SK-N-SH treated with all-trans-retinoic acid at 6 μM for 48 hours (cell line): ENCODE data around the gene RALGAPA1.
A peak's percentile ranks its signal among the peaks of the same experiment; 100 is the strongest.

ENCODE experiments used
- ATAC-seq: fragments of 200-7000 bp; cut with Tn5 transposase; 3 replicates; pipeline ENCODE4 v1.9.1; 2020; ENCODE audit warnings: mild to moderate bottlenecking, moderate library complexity
- ARNTL ChIP-seq: fragments of 450-650 bp; formaldehyde crosslinking; IDR thresholded peaks from 2 replicates; pipeline ENCODE4 v1.5.0; 2020; ENCODE audit warnings: low read depth, mild to moderate bottlenecking, moderate library complexity, borderline replicate concordance
- BACH2 ChIP-seq: fragments of 250-450 bp; sonication (Bioruptor Pico); IDR thresholded peaks from 2 replicates; pipeline ENCODE4 v1.9.0; 2021; ENCODE audit warnings: mild to moderate bottlenecking, borderline replicate concordance
- CSDC2 ChIP-seq: fragments of 250-450 bp; sonication (Bioruptor Pico); IDR thresholded peaks from 2 replicates; pipeline ENCODE4 v1.5.0; 2020; ENCODE audit warnings: mild to moderate bottlenecking, moderate library complexity
- GLIS3 ChIP-seq: fragments of 250-450 bp; sonication (Bioruptor Pico); IDR thresholded peaks from 2 replicates; pipeline ENCODE4 v1.5.0; 2020; ENCODE audit warnings: mild to moderate bottlenecking, moderate library complexity
- ISL1 ChIP-seq: fragments of 250-450 bp; sonication (Bioruptor Pico); IDR thresholded peaks from 2 replicates; pipeline ENCODE4 v2.1.2; 2022; ENCODE audit warnings: mild to moderate bottlenecking, moderate library complexity
- OSR1 ChIP-seq: fragments of 250-450 bp; sonication (Bioruptor Pico); IDR thresholded peaks from 2 replicates; pipeline ENCODE4 v1.8.0; 2022; ENCODE audit warnings: moderate library complexity, mild to moderate bottlenecking, inconsistent platforms
- PPARA ChIP-seq: fragments of 250-450 bp; sonication (Bioruptor Pico); IDR thresholded peaks from 2 replicates; pipeline ENCODE4 v1.5.0; 2020; ENCODE audit warnings: mild to moderate bottlenecking, borderline replicate concordance
- TCF4 ChIP-seq: fragments of 250-450 bp; sonication (Bioruptor Pico); IDR thresholded peaks from 2 replicates; pipeline ENCODE4 v1.8.0; 2021; ENCODE audit warnings: mild to moderate bottlenecking, moderate library complexity, borderline replicate concordance
- ZC3H10 ChIP-seq: fragments of 250-450 bp; sonication (Bioruptor Pico); IDR thresholded peaks from 2 replicates; pipeline ENCODE4 v1.5.1; 2021; ENCODE audit warnings: mild to moderate bottlenecking, moderate library complexity
- TF ChIP-seq, protein P1 (sequence below): fragments of 250-450 bp; sonication (Bioruptor Pico); IDR thresholded peaks from 2 replicates; pipeline ENCODE4 v1.5.0; 2020; ENCODE audit warnings: mild to moderate bottlenecking, moderate library complexity
- TF ChIP-seq, protein P2 (sequence below): fragments of 250-450 bp; sonication (Bioruptor Pico); IDR thresholded peaks from 2 replicates; pipeline ENCODE4 v1.5.1; 2020; ENCODE audit warnings: low read depth, mild to moderate bottlenecking, moderate library complexity
- TF ChIP-seq, protein P3 (sequence below): fragments of 250-450 bp; sonication (Bioruptor Pico); IDR thresholded peaks from 2 replicates; pipeline ENCODE4 v1.5.1; 2021; ENCODE audit warnings: mild to moderate bottlenecking, moderate library complexity
- TF ChIP-seq, protein P4 (sequence below): fragments of 250-450 bp; sonication (Bioruptor Pico); IDR thresholded peaks from 2 replicates; pipeline ENCODE4 v1.8.0; 2020; ENCODE audit warnings: mild to moderate bottlenecking, moderate library complexity, borderline replicate concordance

Gene RALGAPA1

DNA sequence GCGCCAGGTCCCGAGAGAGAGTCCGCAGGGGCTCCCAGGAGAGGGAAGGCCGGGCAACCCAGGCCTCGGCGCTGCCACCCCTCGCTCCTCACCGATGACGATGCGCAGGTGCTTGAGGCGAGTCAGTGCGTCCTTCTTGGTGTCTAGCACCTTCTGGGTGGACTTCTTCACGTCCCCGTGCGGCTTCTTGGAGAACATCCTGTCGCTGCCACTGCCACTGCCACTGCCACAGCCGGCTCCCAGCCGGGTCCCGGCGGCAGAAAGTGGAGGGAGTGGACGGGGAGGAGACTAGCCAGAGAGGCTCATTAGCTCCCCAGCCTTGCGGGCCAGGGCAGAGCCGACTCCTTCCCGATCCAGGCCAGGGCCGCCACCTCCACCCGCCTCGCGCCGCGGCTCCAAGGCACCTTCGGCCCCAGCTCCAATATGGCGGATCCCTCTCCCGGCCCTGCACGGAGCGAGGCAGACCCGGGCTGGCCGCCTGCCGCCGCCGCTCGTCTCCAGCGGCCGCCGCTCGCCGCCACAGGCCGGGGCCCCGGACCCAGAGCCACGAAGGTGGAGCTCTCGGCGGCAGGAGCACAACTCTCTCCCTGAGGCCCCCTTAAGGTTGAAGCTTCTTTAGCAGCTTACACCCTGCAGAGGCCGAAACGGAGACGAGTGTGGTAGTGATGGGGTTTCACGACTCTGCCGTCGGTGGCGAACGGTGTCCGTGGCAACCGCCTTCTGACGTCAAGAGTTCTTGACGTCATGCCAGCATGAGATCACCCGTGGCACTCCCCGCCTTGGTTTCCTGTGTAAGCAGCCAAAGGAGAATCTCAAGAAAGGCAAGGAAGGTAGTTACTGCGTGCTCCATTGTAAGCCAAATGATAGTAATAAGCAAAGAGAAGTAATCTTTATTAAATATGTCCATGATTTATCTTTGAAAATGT is at the start of gene RALGAPA1:
Gene RALGAPA1, minus strand, starts transcription at position 658 of the 926 bp plus-strand sequence. Its CDS starts 460 bp downstream, at position 198.
- ATAC-seq = peak; percentile 99
- TF ChIP-seq, protein P1, sequence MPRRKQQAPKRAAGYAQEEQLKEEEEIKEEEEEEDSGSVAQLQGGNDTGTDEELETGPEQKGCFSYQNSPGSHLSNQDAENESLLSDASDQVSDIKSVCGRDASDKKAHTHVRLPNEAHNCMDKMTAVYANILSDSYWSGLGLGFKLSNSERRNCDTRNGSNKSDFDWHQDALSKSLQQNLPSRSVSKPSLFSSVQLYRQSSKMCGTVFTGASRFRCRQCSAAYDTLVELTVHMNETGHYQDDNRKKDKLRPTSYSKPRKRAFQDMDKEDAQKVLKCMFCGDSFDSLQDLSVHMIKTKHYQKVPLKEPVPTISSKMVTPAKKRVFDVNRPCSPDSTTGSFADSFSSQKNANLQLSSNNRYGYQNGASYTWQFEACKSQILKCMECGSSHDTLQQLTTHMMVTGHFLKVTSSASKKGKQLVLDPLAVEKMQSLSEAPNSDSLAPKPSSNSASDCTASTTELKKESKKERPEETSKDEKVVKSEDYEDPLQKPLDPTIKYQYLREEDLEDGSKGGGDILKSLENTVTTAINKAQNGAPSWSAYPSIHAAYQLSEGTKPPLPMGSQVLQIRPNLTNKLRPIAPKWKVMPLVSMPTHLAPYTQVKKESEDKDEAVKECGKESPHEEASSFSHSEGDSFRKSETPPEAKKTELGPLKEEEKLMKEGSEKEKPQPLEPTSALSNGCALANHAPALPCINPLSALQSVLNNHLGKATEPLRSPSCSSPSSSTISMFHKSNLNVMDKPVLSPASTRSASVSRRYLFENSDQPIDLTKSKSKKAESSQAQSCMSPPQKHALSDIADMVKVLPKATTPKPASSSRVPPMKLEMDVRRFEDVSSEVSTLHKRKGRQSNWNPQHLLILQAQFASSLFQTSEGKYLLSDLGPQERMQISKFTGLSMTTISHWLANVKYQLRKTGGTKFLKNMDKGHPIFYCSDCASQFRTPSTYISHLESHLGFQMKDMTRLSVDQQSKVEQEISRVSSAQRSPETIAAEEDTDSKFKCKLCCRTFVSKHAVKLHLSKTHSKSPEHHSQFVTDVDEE (CRISPR knock-in tag) = 0 out of 2 replicates have a peak, but pooled peaks have one; percentile 27

DNA sequence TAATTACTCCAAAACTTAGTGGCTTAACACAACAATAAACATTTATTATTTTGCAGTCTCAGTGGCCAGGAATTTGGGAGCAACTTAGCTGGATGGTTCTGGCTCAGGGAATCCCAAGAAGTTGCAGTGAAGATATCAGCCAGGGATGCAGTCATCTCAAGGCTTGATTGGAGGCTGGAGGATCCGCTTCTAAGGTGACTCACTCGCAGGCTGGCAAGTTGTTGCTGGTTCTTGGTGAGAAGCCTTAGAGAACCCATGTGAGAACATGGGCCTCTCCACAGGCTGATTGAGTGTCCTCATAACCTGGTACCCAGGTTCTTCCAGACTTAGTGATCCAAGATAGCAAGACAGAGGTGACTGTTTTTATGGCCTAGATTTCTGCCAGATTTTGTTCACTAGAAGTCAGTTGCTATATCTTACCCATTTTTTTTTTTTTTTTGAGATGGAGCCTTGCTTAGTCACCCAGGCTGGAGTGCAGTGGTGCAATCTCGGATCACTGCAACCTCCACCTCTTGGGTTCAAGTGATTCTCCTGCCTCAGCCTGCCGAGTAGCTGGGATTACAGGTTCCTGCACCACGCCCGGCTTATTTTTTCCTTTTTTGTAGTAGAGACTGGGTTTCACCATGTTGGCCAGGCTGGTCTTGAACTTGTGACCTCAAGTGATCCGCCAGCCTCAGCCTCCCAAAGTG is 49.6 kb upstream of the RALGAPA1 start:
- no peak for TF ChIP-seq ARNTL (CRISPR knock-in tag)
- TF ChIP-seq, protein P2, sequence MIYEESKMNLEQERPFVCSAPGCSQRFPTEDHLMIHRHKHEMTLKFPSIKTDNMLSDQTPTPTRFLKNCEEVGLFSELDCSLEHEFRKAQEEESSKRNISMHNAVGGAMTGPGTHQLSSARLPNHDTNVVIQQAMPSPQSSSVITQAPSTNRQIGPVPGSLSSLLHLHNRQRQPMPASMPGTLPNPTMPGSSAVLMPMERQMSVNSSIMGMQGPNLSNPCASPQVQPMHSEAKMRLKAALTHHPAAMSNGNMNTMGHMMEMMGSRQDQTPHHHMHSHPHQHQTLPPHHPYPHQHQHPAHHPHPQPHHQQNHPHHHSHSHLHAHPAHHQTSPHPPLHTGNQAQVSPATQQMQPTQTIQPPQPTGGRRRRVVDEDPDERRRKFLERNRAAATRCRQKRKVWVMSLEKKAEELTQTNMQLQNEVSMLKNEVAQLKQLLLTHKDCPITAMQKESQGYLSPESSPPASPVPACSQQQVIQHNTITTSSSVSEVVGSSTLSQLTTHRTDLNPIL = no peak
- no peak for TF ChIP-seq GLIS3 (CRISPR knock-in tag)
- no peak for TF ChIP-seq BACH2 (CRISPR knock-in tag)
- no peak for TF ChIP-seq ISL1 (CRISPR knock-in tag)
- TF ChIP-seq, protein P3, sequence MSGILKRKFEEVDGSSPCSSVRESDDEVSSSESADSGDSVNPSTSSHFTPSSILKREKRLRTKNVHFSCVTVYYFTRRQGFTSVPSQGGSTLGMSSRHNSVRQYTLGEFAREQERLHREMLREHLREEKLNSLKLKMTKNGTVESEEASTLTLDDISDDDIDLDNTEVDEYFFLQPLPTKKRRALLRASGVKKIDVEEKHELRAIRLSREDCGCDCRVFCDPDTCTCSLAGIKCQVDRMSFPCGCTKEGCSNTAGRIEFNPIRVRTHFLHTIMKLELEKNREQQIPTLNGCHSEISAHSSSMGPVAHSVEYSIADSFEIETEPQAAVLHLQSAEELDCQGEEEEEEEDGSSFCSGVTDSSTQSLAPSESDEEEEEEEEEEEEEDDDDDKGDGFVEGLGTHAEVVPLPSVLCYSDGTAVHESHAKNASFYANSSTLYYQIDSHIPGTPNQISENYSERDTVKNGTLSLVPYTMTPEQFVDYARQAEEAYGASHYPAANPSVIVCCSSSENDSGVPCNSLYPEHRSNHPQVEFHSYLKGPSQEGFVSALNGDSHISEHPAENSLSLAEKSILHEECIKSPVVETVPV (CRISPR knock-in tag) = no peak
- no peak for TF ChIP-seq OSR1
- TF ChIP-seq, protein P1 (CRISPR knock-in tag) = no peak
- TF ChIP-seq ZC3H10 (CRISPR knock-in tag) = no peak
- ATAC-seq = peak; percentile 50; the same call in 2 of the 3 replicates

- TF ChIP-seq CSDC2 (CRISPR knock-in tag) (no peak), TCF4 (peak; percentile 43; the same call in 1 of the 2 replicates), PPARA (no peak), OSR1 (no peak), ISL1 (CRISPR knock-in tag) (no peak)
- TF ChIP-seq, protein P4, sequence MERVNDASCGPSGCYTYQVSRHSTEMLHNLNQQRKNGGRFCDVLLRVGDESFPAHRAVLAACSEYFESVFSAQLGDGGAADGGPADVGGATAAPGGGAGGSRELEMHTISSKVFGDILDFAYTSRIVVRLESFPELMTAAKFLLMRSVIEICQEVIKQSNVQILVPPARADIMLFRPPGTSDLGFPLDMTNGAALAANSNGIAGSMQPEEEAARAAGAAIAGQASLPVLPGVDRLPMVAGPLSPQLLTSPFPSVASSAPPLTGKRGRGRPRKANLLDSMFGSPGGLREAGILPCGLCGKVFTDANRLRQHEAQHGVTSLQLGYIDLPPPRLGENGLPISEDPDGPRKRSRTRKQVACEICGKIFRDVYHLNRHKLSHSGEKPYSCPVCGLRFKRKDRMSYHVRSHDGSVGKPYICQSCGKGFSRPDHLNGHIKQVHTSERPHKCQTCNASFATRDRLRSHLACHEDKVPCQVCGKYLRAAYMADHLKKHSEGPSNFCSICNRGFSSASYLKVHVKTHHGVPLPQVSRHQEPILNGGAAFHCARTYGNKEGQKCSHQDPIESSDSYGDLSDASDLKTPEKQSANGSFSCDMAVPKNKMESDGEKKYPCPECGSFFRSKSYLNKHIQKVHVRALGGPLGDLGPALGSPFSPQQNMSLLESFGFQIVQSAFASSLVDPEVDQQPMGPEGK (CRISPR knock-in tag) = no peak
- peak; percentile 30; the same call in 1 of the 3 replicates for ATAC-seq
These were observed 46.9 kb upstream of the RALGAPA1 start for GRCh38 chr14:35855876-35856481.
